ENCODE measurements around the gene SH3RF3. TPM values are rescaled to one million over a fixed set of nuclear protein-coding genes. Genes with fewer than 3 reads are reported as not detected.

Gene SH3RF3
- total RNA-seq, 1 experiment from 2014 or later = not detected

GRCh38 chr2:109375656-109376055 is 246.7 kb downstream of the SH3RF3 start:
- DNase-seq (ENCODE audit: low read depth, low spot score) = no peak

More at GRCh38 chr2:109375656-109376055, 246.7 kb downstream of the SH3RF3 start:
- Histone ChIP-seq H3K4me1 (ENCODE audit: control insufficient read depth in 1 of 2, insufficient read depth in 2 of 2, low read length in 2 of 2) (no peaks in the 10 kb centered on the region), H3K79me2 (ENCODE audit: insufficient read depth, low read length) (no peaks in the 10 kb centered on the region), H3K4me2 (ENCODE audit: low read length) (no peak overlapping the region), H2AFZ (ENCODE audit: low read depth, low read length, poor library complexity, severe bottlenecking) (no peak overlapping the region), H3K27ac (ENCODE audit: low read depth, low read length) (no peak overlapping the region), H4K20me1 (ENCODE audit: insufficient read depth) (no peaks in the 10 kb centered on the region), H3K9me3 (ENCODE audit: control insufficient read depth in 1 of 2, insufficient read depth in 1 of 2, low read depth in 1 of 2, low read length in 2 of 2) (no peaks in the 10 kb centered on the region), H3K36me3 (ENCODE audit: control insufficient read depth in 1 of 2, insufficient read depth in 2 of 2, low read length in 2 of 2) (no peaks in the 10 kb centered on the region), H3K9me2 (ENCODE audit: insufficient read depth) (no peaks in the 10 kb centered on the region), H3K27me3 (ENCODE audit: insufficient read depth, low read length) (peaks cover 37% of the 10 kb centered on the region), H3K9ac (ENCODE audit: low read length) (no peak overlapping the region), H3K4me3 (replicated peaks in 1 of 2; ENCODE audit: low read depth in 1 of 2, low read length in 2 of 2) (no peak overlapping the region)
- BruUV-seq (replicated peaks) = no TSS peak
- ChIA-PET RAD21 (ENCODE audit: low non-redundant PET in 1 of 2, low total read pairs in 2 of 2, uncharacterized antibody in 2 of 2, unreplicated experiment in 2 of 2) (no interaction called here), CTCF (no interaction called here), POLR2A (no interaction called here)
- ATAC-seq = no peak
- no peak for TF ChIP-seq CBX3 (IDR thresholded peaks at IDR 0.05; ENCODE audit: low read depth)
- no peak for TF ChIP-seq POLR2A (IDR thresholded peaks at IDR 0.05; ENCODE audit: borderline replicate concordance, extremely low read depth, insufficient read depth, insufficient read length)
- no peak for TF ChIP-seq EZH2phosphoT487 (IDR thresholded peaks at IDR 0.05; ENCODE audit: borderline replicate concordance)
- TF ChIP-seq, protein P1, sequence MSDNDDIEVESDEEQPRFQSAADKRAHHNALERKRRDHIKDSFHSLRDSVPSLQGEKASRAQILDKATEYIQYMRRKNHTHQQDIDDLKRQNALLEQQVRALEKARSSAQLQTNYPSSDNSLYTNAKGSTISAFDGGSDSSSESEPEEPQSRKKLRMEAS (IDR thresholded peaks at IDR 0.05) = no peak
- TF ChIP-seq CTCF (IDR thresholded peaks at IDR 0.05 in 2 of 3, conservative IDR thresholded peaks at IDR 0.05 in 1 of 3; ENCODE audit: borderline replicate concordance in 1 of 3, insufficient read depth in 1 of 3, low read depth in 2 of 3, low read length in 2 of 3) = no peak
- no peak for TF ChIP-seq SRF (IDR thresholded peaks at IDR 0.05; ENCODE audit: low read depth)
- intact Hi-C loops (cut with micrococcal nuclease) = no loop called here

Measured in HCT116 (cell line).